ENCODE results near the gene MICU1. TPM values are rescaled to one million over a fixed set of nuclear protein-coding genes. Genes with fewer than 3 reads are reported as not detected.

The MICU1 gene
- total RNA-seq, 4 donors from 2014 or later: 31.7 to 82.5 (median 37.1) TPM

DNA sequence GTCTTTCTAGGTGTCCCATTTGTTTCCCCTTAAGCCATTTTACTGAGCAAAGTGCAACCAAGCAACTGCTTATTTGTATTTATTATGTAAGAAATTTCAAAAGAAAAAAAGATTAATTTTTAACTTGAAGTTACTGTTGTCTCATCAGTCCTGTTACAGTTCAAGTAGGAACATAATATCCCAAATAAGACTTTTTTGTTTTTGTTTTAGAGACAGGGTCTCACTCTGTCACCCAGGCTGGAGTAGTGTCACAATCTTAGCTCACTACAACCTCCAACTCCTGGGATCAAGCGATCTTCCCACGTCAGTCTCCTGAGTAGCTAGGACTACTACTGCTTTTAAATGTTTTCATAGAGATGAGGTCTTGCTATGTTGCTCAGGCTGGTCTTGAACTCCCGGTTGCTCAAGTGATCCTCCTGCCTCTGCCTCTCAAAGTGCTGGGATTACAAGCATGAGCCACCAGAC is 101.9 kb downstream of the MICU1 start:
- H3K4me3 ChIP-seq: no peak overlapping the region
- TF ChIP-seq, protein P1, sequence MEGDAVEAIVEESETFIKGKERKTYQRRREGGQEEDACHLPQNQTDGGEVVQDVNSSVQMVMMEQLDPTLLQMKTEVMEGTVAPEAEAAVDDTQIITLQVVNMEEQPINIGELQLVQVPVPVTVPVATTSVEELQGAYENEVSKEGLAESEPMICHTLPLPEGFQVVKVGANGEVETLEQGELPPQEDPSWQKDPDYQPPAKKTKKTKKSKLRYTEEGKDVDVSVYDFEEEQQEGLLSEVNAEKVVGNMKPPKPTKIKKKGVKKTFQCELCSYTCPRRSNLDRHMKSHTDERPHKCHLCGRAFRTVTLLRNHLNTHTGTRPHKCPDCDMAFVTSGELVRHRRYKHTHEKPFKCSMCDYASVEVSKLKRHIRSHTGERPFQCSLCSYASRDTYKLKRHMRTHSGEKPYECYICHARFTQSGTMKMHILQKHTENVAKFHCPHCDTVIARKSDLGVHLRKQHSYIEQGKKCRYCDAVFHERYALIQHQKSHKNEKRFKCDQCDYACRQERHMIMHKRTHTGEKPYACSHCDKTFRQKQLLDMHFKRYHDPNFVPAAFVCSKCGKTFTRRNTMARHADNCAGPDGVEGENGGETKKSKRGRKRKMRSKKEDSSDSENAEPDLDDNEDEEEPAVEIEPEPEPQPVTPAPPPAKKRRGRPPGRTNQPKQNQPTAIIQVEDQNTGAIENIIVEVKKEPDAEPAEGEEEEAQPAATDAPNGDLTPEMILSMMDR (IDR thresholded peaks at IDR 0.05): no peak
- no peak for TF ChIP-seq POLR2A (IDR thresholded peaks at IDR 0.05)
- H3K36me3 ChIP-seq: no peaks in the 10 kb centered on the region
- H3K27me3 ChIP-seq: no peaks in the 10 kb centered on the region
- H3K4me1 ChIP-seq: no peaks in the 10 kb centered on the region
- H3K27ac ChIP-seq: no peak overlapping the region
- H3K9me3 ChIP-seq: no peaks in the 10 kb centered on the region
- DNase-seq: no peak

DNA sequence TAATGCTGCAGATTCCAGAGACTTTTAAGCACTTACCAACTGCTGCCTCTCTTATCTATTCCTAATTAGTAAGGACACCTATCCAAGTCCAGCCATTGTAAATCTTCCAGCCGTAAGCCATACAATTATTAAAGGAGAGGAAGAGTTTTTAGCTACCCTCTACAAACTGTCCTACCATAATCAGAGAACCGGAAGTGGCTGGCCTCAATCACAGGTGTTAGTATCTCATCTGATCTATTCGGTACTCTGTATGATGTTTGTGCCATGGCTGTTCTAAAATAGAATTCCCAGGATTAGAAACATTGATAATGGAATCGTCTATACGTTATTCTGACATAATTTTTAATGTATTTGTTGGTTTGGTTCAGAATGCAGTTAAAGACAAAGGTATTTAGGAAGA is 102.8 kb downstream of the MICU1 start:
- Histone ChIP-seq H3K27me3 (no peaks in the 10 kb centered on the region), H3K9me3 (no peaks in the 10 kb centered on the region), H3K27ac (no peak overlapping the region), H3K4me1 (no peaks in the 10 kb centered on the region), H3K36me3 (no peaks in the 10 kb centered on the region), H3K4me3 (no peak overlapping the region)
- TF ChIP-seq POLR2A (IDR thresholded peaks at IDR 0.05): no peak
- DNase-seq: no peak

DNA sequence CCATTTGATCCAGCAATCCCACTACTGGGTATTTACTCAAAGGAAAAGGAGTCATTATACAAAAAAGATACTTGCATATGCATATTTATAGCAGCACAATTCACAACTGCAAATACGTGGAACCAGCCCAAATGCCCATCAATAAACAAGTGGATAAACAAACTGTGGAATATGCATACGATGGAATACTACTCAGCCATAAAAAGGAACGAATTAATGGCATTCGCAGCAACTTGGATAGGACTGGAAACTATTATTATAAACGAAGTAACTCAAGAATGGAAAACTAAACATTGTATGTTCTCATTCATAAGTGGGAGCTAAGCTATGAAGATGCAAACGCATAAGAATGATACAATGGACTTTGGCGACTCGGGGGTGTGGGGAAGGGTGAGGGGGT is 108.6 kb downstream of the MICU1 start:
- H3K4me3 ChIP-seq: no peak overlapping the region
- no peaks in the 10 kb centered on the region for H3K4me1 ChIP-seq
- H3K27me3 ChIP-seq: no peaks in the 10 kb centered on the region
- H3K36me3 ChIP-seq: no peaks in the 10 kb centered on the region
- H3K9me3 ChIP-seq: no peaks in the 10 kb centered on the region
- TF ChIP-seq, protein P1 (IDR thresholded peaks at IDR 0.05): no peak
- TF ChIP-seq POLR2A (IDR thresholded peaks at IDR 0.05): no peak
- DNase-seq: no peak
- no peak overlapping the region for H3K27ac ChIP-seq

DNA sequence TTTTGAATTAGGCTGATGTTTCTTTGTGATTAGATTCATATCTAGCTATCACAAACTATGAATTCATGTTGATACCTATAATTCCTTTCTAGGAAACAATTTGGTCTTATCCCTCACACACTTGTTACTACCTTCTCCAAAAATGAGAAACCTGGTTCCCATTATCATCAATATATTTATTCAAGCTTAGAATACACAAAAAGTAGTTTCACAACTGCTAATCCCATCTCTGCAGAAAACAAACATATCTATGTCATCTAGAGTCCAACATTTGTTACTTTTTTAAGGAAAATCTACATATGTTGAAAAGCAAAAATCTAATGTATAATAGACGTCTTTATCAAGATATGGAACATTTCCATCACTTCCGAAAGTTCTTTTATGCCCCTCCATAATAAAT is 110.4 kb downstream of the MICU1 start:
- H3K4me3 ChIP-seq: no peak overlapping the region

DNA sequence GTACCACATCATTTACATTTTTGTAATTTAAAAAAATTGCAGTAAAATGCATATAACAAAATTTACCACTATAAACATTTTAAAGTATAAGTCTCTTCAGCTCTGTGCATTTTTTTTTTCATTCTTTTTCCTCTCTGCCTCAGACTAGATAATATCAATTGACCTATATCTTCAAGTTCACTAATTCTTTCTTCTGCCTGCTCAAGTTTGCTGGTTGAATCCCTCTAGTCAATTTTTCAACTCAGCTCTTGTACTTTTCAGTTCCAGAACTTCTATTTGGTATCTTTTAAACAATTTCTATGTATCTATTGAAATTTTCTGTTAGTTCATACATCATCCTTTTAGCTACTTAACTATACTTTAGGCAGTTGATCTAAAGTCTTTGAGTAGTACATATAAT is 112.0 kb downstream of the MICU1 start:
- H3K27me3 ChIP-seq: no peaks in the 10 kb centered on the region
- no peak overlapping the region for H3K4me3 ChIP-seq
- no peak overlapping the region for H3K27ac ChIP-seq
- H3K36me3 ChIP-seq: no peaks in the 10 kb centered on the region
- no peaks in the 10 kb centered on the region for H3K9me3 ChIP-seq
- H3K4me1 ChIP-seq: no peaks in the 10 kb centered on the region
- TF ChIP-seq POLR2A (IDR thresholded peaks at IDR 0.05): no peak
- TF ChIP-seq, protein P1 (IDR thresholded peaks at IDR 0.05): no peak
- no peak for DNase-seq

More for the DNA sequence above, 110.4 kb downstream of the MICU1 start:
- no peaks in the 10 kb centered on the region for H3K27me3 ChIP-seq
- no peak for DNase-seq
- no peaks in the 10 kb centered on the region for H3K36me3 ChIP-seq
- H3K4me1 ChIP-seq: no peaks in the 10 kb centered on the region
- TF ChIP-seq, protein P1 (IDR thresholded peaks at IDR 0.05): no peak
- TF ChIP-seq POLR2A (IDR thresholded peaks at IDR 0.05): no peak
- H3K9me3 ChIP-seq: no peaks in the 10 kb centered on the region
- no peak overlapping the region for H3K27ac ChIP-seq

DNA sequence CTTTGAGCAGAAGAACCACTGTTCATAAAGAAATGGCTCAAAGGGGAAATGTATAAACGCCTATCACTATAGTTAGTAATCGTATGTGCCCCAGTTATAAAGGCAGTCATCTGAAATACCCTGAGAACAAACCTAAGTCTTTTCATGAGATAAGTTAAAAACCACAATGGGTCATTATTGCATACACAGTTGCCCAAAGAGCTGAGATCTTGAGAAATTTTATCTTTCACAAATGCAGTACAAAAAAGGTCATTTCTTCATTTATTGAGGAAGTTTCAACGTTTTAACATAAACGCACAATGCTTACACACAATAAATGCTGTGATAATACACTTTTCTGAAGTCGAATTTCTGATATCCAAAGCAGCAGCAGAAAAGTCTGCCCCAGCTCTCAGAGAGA is 114.4 kb downstream of the MICU1 start:
- H3K27ac ChIP-seq: no peak overlapping the region
- no peaks in the 10 kb centered on the region for H3K4me1 ChIP-seq
- no peak overlapping the region for H3K4me3 ChIP-seq
- no peak for TF ChIP-seq POLR2A (IDR thresholded peaks at IDR 0.05)
- TF ChIP-seq, protein P1 (IDR thresholded peaks at IDR 0.05): no peak
- H3K36me3 ChIP-seq: no peaks in the 10 kb centered on the region
- no peaks in the 10 kb centered on the region for H3K9me3 ChIP-seq
- no peaks in the 10 kb centered on the region for H3K27me3 ChIP-seq
- no peak for DNase-seq
